Peyer's patch (tissue), 4 donors: ENCODE results near the gene NPAS2.

Experiments used
- POLR2A ChIP-seq, 2 donors: fragments of 450-650 bp; IDR thresholded peaks; one replicate each; pipeline ENCODE4 v1.5.1; 2017; ENCODE audit warnings: antibody characterized with exemption in 2 of 2, mild to moderate bottlenecking in 2 of 2, moderate library complexity in 2 of 2
- TF ChIP-seq, protein P1 (sequence below), 6 experiments: fragments of 450-650 bp in 4 of 6; fragments of 200-600 bp in 2 of 6; sonication (generic) in 1 of 6; IDR thresholded peaks; one replicate each; pipeline ENCODE4 v1.5.1; 2017 to 2019; ENCODE audit warnings: antibody characterized with exemption in 6 of 6, mild to moderate bottlenecking in 3 of 6, moderate library complexity in 1 of 6

- TF ChIP-seq, protein P1, sequence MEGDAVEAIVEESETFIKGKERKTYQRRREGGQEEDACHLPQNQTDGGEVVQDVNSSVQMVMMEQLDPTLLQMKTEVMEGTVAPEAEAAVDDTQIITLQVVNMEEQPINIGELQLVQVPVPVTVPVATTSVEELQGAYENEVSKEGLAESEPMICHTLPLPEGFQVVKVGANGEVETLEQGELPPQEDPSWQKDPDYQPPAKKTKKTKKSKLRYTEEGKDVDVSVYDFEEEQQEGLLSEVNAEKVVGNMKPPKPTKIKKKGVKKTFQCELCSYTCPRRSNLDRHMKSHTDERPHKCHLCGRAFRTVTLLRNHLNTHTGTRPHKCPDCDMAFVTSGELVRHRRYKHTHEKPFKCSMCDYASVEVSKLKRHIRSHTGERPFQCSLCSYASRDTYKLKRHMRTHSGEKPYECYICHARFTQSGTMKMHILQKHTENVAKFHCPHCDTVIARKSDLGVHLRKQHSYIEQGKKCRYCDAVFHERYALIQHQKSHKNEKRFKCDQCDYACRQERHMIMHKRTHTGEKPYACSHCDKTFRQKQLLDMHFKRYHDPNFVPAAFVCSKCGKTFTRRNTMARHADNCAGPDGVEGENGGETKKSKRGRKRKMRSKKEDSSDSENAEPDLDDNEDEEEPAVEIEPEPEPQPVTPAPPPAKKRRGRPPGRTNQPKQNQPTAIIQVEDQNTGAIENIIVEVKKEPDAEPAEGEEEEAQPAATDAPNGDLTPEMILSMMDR (IDR thresholded peaks at IDR 0.05) = no peak
- no peak for TF ChIP-seq POLR2A (IDR thresholded peaks at IDR 0.05)
Measured at GRCh38 chr2:101045330-101045729, 225.4 kb downstream of the NPAS2 start.
